ENCODE data around the gene EFCAB6. TPM values are rescaled to one million over a fixed set of nuclear protein-coding genes. Genes with fewer than 3 reads are reported as not detected.

Gene EFCAB6
- total and polyA plus RNA-seq, 12 donors = 1.6 to 4.8 (median 2.9) TPM

GRCh38 chr22:43628250-43628649, 183.9 kb downstream of the EFCAB6 start:
- Histone ChIP-seq H3K4me1 (replicated peaks in 1 of 2) (no peaks in the 10 kb centered on the region), H3K27ac (no peak overlapping the region), H3K36me3 (replicated peaks in 1 of 2) (no peaks in the 10 kb centered on the region), H3K4me3 (no peak overlapping the region), H3K27me3 (no peaks in the 10 kb centered on the region), H3K9me3 (replicated peaks in 1 of 3) (no peaks in the 10 kb centered on the region)
- 61 to 85% (median 73%) methylated on average over 12 to 16 of the region's 16 CpGs for WGBS, 4 donors
- intact Hi-C loops (cut with DNase I) = no loop called here
- no peak for DNase-seq
- TF ChIP-seq CTCF (IDR thresholded peaks at IDR 0.05) (no peak), POLR2A (IDR thresholded peaks at IDR 0.05) (no peak)

GRCh38 chr22:43627485-43628213, 184.5 kb downstream of the EFCAB6 start:
- TF ChIP-seq POLR2A (IDR thresholded peaks at IDR 0.05) = no peak
- no peak for TF ChIP-seq CTCF (IDR thresholded peaks at IDR 0.05)

GRCh38 chr22:43625242-43625641, 186.9 kb downstream of the EFCAB6 start:
- no peak for DNase-seq
- Histone ChIP-seq H3K4me3 (no peak overlapping the region), H3K27me3 (no peaks in the 10 kb centered on the region), H3K9me3 (replicated peaks in 1 of 3) (no peaks in the 10 kb centered on the region), H3K27ac (no peak overlapping the region), H3K36me3 (replicated peaks in 1 of 2) (no peaks in the 10 kb centered on the region), H3K4me1 (replicated peaks in 1 of 2) (no peaks in the 10 kb centered on the region)
- intact Hi-C loops (cut with DNase I) = no loop called here
- no peak for TF ChIP-seq POLR2A (IDR thresholded peaks at IDR 0.05)
- no peak for TF ChIP-seq CTCF (IDR thresholded peaks at IDR 0.05)
- WGBS, 4 donors = 89 to 92% (median 90%) methylated on average over 4 to 10 of the region's 10 CpGs

More at GRCh38 chr22:43627485-43628213, 184.5 kb downstream of the EFCAB6 start:
- Histone ChIP-seq H3K27ac (no peak overlapping the region), H3K36me3 (replicated peaks in 1 of 2) (no peaks in the 10 kb centered on the region), H3K9me3 (replicated peaks in 1 of 3) (no peaks in the 10 kb centered on the region), H3K4me3 (no peak overlapping the region), H3K27me3 (no peaks in the 10 kb centered on the region), H3K4me1 (replicated peaks in 1 of 2) (no peaks in the 10 kb centered on the region)
- WGBS, 4 donors = 90 to 93% (median 92%) methylated on average over 9 to 13 of the region's 13 CpGs
- intact Hi-C loops (cut with DNase I) = no loop called here
- no peak for DNase-seq

GRCh38 chr22:43624144-43624998, 187.7 kb downstream of the EFCAB6 start:
- no peak for DNase-seq
- WGBS, 4 donors = 85 to 90% (median 88%) methylated on average over 15 of the region's 15 CpGs
- TF ChIP-seq POLR2A (IDR thresholded peaks at IDR 0.05) (no peak), CTCF (IDR thresholded peaks at IDR 0.05) (no peak)
- Histone ChIP-seq H3K27me3 (no peaks in the 10 kb centered on the region), H3K4me3 (no peak overlapping the region), H3K4me1 (replicated peaks in 1 of 2) (no peaks in the 10 kb centered on the region), H3K9me3 (replicated peaks in 1 of 3) (no peaks in the 10 kb centered on the region), H3K27ac (no peak overlapping the region), H3K36me3 (replicated peaks in 1 of 2) (no peaks in the 10 kb centered on the region)
- intact Hi-C loops (cut with DNase I) = no loop called here

Data from adrenal gland (tissue), 12 donors.